ENCODE results near the gene RPP25L. TPM values are rescaled to one million over a fixed set of nuclear protein-coding genes. Genes with fewer than 3 reads are reported as not detected.
A peak's percentile ranks its signal among the peaks of the same experiment; 100 is the strongest.

The RPP25L gene
- total RNA-seq, 1 donor = 14.7 TPM

DNA sequence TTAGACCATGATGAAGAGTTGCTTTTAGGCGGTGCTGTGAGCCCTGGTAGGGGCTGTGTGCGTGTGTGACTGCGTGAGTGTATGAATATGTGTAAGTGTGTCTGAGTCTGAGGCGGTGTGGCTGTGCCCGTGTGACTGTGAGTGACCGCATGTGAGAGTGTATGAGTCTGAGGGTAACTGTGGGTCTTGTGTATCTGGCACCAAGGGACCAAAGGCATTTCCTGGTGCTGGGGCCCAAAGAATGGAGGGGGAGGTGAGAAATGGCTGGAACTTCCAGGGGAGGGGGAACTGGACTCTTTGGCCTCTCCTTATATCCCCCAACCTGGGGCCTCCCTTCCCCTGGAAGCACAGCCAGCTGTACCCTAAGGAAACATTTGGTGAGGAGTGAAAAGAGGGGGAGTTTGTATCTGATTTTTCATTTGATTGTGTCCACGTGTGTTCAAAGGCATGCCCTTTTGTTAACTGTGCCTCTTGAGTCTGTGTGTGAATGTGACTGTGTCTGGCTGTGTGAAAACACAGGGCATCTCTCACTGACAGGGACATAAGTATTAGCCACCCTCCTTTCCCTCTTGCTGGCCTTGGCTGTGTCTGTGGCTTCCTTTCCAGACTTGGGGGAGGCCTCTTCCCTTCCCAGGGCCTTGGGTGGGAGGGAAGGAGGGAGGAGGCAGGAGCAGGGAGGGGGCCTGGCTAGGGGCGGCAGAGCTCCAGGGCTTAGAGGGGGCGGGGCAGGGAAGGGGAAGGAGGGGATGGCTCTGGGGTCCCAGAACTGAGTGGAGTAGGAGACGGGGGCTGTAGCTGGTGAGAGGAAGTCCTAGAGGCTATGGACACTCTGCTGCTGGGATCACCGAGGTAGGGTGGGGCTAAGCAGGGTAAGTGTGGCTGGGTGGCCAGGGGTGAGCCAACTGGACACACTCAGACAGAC, 41.5 kb upstream of the RPP25L start:
- TF ChIP-seq, protein P1, sequence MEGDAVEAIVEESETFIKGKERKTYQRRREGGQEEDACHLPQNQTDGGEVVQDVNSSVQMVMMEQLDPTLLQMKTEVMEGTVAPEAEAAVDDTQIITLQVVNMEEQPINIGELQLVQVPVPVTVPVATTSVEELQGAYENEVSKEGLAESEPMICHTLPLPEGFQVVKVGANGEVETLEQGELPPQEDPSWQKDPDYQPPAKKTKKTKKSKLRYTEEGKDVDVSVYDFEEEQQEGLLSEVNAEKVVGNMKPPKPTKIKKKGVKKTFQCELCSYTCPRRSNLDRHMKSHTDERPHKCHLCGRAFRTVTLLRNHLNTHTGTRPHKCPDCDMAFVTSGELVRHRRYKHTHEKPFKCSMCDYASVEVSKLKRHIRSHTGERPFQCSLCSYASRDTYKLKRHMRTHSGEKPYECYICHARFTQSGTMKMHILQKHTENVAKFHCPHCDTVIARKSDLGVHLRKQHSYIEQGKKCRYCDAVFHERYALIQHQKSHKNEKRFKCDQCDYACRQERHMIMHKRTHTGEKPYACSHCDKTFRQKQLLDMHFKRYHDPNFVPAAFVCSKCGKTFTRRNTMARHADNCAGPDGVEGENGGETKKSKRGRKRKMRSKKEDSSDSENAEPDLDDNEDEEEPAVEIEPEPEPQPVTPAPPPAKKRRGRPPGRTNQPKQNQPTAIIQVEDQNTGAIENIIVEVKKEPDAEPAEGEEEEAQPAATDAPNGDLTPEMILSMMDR (IDR thresholded peaks at IDR 0.05; ENCODE audit: insufficient read depth, low read depth, low read length) = no peak
- H3K4me3 ChIP-seq (ENCODE audit: low read depth, low read length) = no peak overlapping the region
- no peak for DNase-seq (ENCODE audit: low read depth)

DNA sequence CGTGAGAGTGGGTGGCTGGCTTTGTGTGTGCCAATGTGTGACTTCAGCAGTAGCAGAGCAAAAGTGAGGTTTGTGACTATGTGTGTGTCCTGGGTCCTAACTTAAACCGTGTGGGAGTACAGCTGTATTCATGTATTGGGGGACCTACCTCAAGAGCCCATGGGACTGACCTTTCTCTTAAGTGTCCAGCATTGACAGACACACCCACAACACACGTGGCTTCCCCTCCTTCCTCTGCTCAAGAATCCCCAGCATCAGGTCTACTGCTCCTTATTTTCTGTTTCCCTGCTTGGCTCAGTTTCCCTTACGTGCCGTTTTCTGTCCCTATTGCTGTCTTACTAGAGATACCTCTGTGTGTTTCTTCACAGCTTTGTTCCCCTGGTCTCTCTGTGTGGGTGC, 40.7 kb upstream of the RPP25L start:
- DNase-seq (ENCODE audit: low read depth) = no peak
- H3K4me3 ChIP-seq (ENCODE audit: low read depth, low read length) = peak overlapping the region; percentile 53
- TF ChIP-seq, protein P1 (IDR thresholded peaks at IDR 0.05; ENCODE audit: insufficient read depth, low read depth, low read length) = no peak

DNA sequence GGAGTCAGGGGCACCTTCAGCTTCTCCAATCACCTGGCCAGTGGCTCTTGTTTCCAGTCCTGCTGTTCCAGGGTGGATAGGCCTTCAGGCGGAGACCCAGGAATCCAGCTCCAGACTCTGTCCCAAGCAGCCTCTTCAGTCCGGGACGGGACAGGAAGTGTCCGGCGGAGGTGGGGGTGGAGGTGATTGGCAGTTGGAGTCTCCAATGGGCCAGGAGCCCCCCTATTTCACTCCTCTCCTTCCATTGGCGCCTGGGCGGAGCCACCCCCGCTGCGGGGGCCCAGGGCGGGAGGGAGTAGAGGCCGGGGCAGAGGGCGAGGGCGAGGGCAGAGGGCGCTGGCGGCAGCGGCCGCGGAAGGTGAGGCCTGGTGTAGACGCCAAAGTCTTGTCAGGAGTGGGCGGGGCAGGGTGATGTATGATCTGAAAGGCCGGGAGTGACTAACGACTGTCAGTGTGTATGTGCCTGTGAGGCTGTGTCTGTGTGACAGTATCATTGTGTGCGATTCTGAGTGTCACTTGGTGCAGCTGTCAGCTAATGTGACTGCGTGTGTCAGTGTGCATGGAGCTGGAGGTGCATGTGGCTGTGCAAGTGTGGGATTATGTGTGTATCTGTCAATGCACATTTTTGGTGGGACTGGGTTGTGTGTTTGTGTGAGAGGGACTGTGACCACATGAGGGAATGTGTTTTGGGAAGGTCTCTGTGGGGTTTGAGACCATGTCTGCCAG, 40.1 kb upstream of the RPP25L start, which contains the start of gene IL11RA:
Gene IL11RA, plus strand, starts transcription at position 310 of the 726 bp plus-strand sequence. CDS start 3,033 bp downstream, outside the sequence.
- DNase-seq (ENCODE audit: low read depth) = peak; percentile 88
- H3K4me3 ChIP-seq (ENCODE audit: low read depth, low read length) = peak within 1 kb of the TSS; percentile 53
- TF ChIP-seq, protein P1 (IDR thresholded peaks at IDR 0.05; ENCODE audit: insufficient read depth, low read depth, low read length) = no peak

DNA sequence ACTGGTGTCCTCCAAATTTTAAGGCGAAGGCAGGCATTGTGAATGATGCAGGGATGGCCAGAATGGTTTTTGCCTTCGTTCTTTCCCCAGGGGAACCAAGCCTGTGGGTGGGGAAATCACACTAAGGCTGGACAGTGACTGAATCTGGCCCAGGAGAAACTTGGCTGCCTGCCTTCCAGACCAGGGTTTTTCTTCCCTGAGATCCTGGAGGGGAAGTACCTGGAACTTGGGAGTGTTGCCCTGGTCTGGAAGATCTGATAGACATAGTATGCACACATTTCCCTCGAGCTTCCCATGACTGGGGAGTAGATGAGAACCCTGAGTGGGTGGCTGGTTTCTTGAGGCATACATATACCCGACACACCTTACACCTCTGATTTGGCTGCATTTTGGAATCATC, 39.4 kb upstream of the RPP25L start:
- peak; percentile 51 for DNase-seq (ENCODE audit: low read depth)
- TF ChIP-seq, protein P1 (IDR thresholded peaks at IDR 0.05; ENCODE audit: insufficient read depth, low read depth, low read length) = no peak
- peak overlapping the region; percentile 53 for H3K4me3 ChIP-seq (ENCODE audit: low read depth, low read length)

DNA sequence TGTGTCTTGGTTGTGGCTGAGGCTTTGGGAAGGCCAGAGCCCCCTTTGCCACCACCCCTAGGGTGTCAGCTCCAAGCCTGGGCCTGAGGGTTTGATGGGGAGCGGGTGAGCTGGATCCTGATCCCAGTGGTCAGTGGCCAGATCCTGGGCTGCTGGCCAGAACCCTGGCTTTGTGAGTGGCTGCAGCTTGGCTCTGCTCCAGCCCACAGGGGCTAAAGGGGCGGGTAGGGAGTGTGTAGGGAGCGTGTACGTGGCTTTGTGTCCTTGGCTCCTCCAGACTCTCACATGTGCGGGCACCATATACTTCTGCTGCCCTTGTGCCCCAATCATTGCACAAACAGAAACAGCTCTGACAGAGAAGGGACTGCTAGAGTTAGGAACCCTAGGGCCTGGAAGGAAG, 38.9 kb upstream of the RPP25L start:
- H3K4me3 ChIP-seq (ENCODE audit: low read depth, low read length) = no peak overlapping the region
- peak; percentile 26 for DNase-seq (ENCODE audit: low read depth)
- TF ChIP-seq, protein P1 (IDR thresholded peaks at IDR 0.05; ENCODE audit: insufficient read depth, low read depth, low read length) = no peak

DNA sequence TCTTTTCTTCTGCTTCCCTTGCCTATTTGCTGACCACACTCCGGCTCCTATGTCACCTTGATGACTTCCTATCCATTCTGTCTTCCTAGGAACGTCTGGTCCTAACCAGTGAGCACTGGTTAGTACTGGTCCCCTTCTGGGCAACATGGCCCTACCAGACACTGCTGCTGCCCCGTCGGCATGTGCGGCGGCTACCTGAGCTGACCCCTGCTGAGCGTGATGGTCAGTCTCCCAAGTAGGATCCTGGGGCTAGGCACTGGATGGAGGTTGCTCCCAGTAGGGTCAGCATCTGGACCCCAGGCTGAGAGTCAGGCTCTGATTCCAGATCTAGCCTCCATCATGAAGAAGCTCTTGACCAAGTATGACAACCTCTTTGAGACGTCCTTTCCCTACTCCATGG, 36.8 kb upstream of the RPP25L start:
- DNase-seq (ENCODE audit: low read depth) = no peak
- H3K4me3 ChIP-seq (ENCODE audit: low read depth, low read length) = no peak overlapping the region
- TF ChIP-seq, protein P1 (IDR thresholded peaks at IDR 0.05; ENCODE audit: insufficient read depth, low read depth, low read length) = no peak

Data from fibroblast of villous mesenchyme (primary cell).